SK-N-DZ (cell line): ENCODE results near the gene GARRE1.
"Not testable (repeated sequence)": the region's sequence is repeated elsewhere in the genome, so short reads cannot be mapped to it uniquely, and the experiment has no call there.

Experiments
- DNase-seq: peaks from one replicate; pipeline ENCODE4 v3.0.0-alpha.2; 2015; ENCODE audit warnings: low spot score

The GARRE1 gene

GRCh38 chr19:34230820-34231219 is 23.5 kb upstream of the GARRE1 start:
- DNase-seq, result no peak

GRCh38 chr19:34231439-34231838 is 22.9 kb upstream of the GARRE1 start:
- DNase-seq, result no peak

- DNase-seq, result no peak
Observed at GRCh38 chr19:34232566-34233481, 21.5 kb upstream of the GARRE1 start.

GRCh38 chr19:34235425-34235940 is 18.9 kb upstream of the GARRE1 start:
- no peak for DNase-seq

- peak; percentile 13 for DNase-seq
Observed at GRCh38 chr19:34236035-34236987, 18.0 kb upstream of the GARRE1 start.

GRCh38 chr19:34237283-34237682 is 17.1 kb upstream of the GARRE1 start:
- no peak for DNase-seq

- DNase-seq, result no peak
Observed at GRCh38 chr19:34237939-34238338, 16.4 kb upstream of the GARRE1 start.

- DNase-seq, result no peak
Observed at GRCh38 chr19:34241513-34242337, 12.6 kb upstream of the GARRE1 start.

GRCh38 chr19:34243138-34243875 is 11.0 kb upstream of the GARRE1 start:
- not testable (repeated sequence) for DNase-seq

GRCh38 chr19:34243876-34244578 is 10.3 kb upstream of the GARRE1 start:
- no peak for DNase-seq

GRCh38 chr19:34244611-34245299 is 9.6 kb upstream of the GARRE1 start:
- DNase-seq, result no peak

- DNase-seq, result no peak
Observed at GRCh38 chr19:34246340-34246739, 8.0 kb upstream of the GARRE1 start.

- DNase-seq, result no peak
Observed at GRCh38 chr19:34248941-34249340, 5.4 kb upstream of the GARRE1 start.

GRCh38 chr19:34253167-34253566 is 1.2 kb upstream of the GARRE1 start:
- DNase-seq, result not testable (repeated sequence)

GRCh38 chr19:34253681-34254045 is 691 bp upstream of the GARRE1 start:
- not testable (repeated sequence) for DNase-seq

GRCh38 chr19:34254698-34255432 is 511 bp downstream of the GARRE1 start:
- DNase-seq, result no peak

- no peak for DNase-seq
Observed at GRCh38 chr19:34255546-34255945, 1.2 kb downstream of the GARRE1 start.

GRCh38 chr19:34256835-34257558 is 2.6 kb downstream of the GARRE1 start:
- no peak for DNase-seq
